ENCODE results near the gene NKAIN1.
"Not testable (repeated sequence)": the region's sequence is repeated elsewhere in the genome, so short reads cannot be mapped to it uniquely, and the experiment has no call there.

Gene NKAIN1

DNA sequence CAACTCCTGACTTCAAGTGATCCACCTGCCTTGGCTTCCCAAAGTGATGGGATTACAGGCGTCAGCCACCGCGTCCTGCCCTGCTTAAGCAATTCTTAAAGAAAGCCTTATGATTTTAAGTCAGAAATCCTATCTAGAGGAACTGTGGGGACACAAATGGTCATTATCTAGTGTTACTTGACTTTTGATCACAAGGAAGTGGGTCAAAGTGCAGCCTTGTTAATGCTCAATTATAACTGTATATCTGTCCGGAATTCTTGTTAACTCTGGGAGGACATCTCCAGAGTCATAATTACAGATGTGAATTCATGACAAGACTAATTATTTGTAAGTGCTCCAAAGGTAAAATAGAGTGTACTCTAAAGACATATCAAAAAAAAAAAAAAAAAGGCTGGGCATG, 97.3 kb downstream of the NKAIN1 start:
- DNase-seq (ENCODE audit: low read depth in 2 of 2) = no peak
- TF ChIP-seq, protein P1, sequence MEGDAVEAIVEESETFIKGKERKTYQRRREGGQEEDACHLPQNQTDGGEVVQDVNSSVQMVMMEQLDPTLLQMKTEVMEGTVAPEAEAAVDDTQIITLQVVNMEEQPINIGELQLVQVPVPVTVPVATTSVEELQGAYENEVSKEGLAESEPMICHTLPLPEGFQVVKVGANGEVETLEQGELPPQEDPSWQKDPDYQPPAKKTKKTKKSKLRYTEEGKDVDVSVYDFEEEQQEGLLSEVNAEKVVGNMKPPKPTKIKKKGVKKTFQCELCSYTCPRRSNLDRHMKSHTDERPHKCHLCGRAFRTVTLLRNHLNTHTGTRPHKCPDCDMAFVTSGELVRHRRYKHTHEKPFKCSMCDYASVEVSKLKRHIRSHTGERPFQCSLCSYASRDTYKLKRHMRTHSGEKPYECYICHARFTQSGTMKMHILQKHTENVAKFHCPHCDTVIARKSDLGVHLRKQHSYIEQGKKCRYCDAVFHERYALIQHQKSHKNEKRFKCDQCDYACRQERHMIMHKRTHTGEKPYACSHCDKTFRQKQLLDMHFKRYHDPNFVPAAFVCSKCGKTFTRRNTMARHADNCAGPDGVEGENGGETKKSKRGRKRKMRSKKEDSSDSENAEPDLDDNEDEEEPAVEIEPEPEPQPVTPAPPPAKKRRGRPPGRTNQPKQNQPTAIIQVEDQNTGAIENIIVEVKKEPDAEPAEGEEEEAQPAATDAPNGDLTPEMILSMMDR (IDR thresholded peaks at IDR 0.05; ENCODE audit: low read depth, low read length) = no peak
- H3K4me3 ChIP-seq (replicated peaks in 1 of 2; ENCODE audit: low read depth in 2 of 2, low read length in 2 of 2) = no peak overlapping the region

GRCh38 chr1:31140299-31140698, 99.4 kb downstream of the NKAIN1 start:
- H3K4me3 ChIP-seq (replicated peaks in 1 of 2; ENCODE audit: low read depth in 2 of 2, low read length in 2 of 2) = no peak overlapping the region
- TF ChIP-seq, protein P1 (IDR thresholded peaks at IDR 0.05; ENCODE audit: low read depth, low read length) = no peak
- no peak for DNase-seq (ENCODE audit: low read depth in 2 of 2)

- not testable (repeated sequence) for H3K4me3 ChIP-seq (replicated peaks in 1 of 2; ENCODE audit: low read depth in 2 of 2, low read length in 2 of 2)
Measured at GRCh38 chr1:31138797-31139521, 100.7 kb downstream of the NKAIN1 start.

GRCh38 chr1:31137873-31138272, 101.8 kb downstream of the NKAIN1 start:
- not testable (repeated sequence) for DNase-seq (ENCODE audit: low read depth in 2 of 2); H3K4me3 ChIP-seq (replicated peaks in 1 of 2; ENCODE audit: low read depth in 2 of 2, low read length in 2 of 2)

More at GRCh38 chr1:31138797-31139521, 100.7 kb downstream of the NKAIN1 start:
- DNase-seq (ENCODE audit: low read depth in 2 of 2) = not testable (repeated sequence)

- peak in 1 of 2 donors; percentile 57 for DNase-seq (ENCODE audit: low read depth in 2 of 2)
- H3K4me3 ChIP-seq (replicated peaks in 1 of 2; ENCODE audit: low read depth in 2 of 2, low read length in 2 of 2) = no peak overlapping the region
- TF ChIP-seq, protein P1 (IDR thresholded peaks at IDR 0.05; ENCODE audit: low read depth, low read length) = no peak
Measured at GRCh38 chr1:31135973-31136600, 103.6 kb downstream of the NKAIN1 start.

GRCh38 chr1:31133368-31133767, 106.3 kb downstream of the NKAIN1 start:
- H3K4me3 ChIP-seq (replicated peaks in 1 of 2; ENCODE audit: low read depth in 2 of 2, low read length in 2 of 2) = no peak overlapping the region
- TF ChIP-seq, protein P1 (IDR thresholded peaks at IDR 0.05; ENCODE audit: low read depth, low read length) = no peak
- DNase-seq (ENCODE audit: low read depth in 2 of 2) = no peak

Measured in cardiac fibroblast (primary cell).